Activated CD4-positive, alpha-beta T cell treated with anti-CD3 and anti-CD28 coated beads, Interleukin-2, amount 10 ng/mL, durations not matched to agents 7 days and 5 days (primary cell): Measurements from ENCODE around the gene CARM1. TPM values are rescaled to one million over a fixed set of nuclear protein-coding genes. Genes with fewer than 3 reads are reported as not detected.
A peak's percentile ranks its signal among the peaks of the same experiment; 100 is the strongest.

Experiments
- CTCF ChIA-PET: fragments of 350-600 bp; sonication (Branson Sonifier 250); formaldehyde crosslinking; loops from one replicate; lab custom pipeline; 2021; ENCODE audit warnings: antibody characterized with exemption; lab: Charles Lee
- POLR2A ChIA-PET: fragments of 350-600 bp; sonication (Branson Sonifier 250); formaldehyde crosslinking; loops from one replicate; lab custom pipeline; 2021; ENCODE audit warnings: antibody characterized with exemption; lab: Charles Lee
- DNase-seq: peaks from one replicate; pipeline ENCODE4 v3.0.0-alpha.2; 2020
- H3K27ac Mint-ChIP-seq: one replicate; pipeline ENCODE4 v1.8.0; 2021; ENCODE audit warnings: mild to moderate bottlenecking, moderate library complexity, mixed read lengths
- H3K27me3 Mint-ChIP-seq: one replicate; pipeline ENCODE4 v1.8.0; 2021; ENCODE audit warnings: mixed read lengths
- H3K36me3 Mint-ChIP-seq: one replicate; pipeline ENCODE4 v1.8.0; 2021; ENCODE audit warnings: low read depth, mixed read lengths
- H3K4me1 Mint-ChIP-seq: one replicate; pipeline ENCODE4 v1.8.0; 2021; ENCODE audit warnings: mixed read lengths
- H3K4me3 Mint-ChIP-seq: one replicate; pipeline ENCODE4 v1.8.0; 2021; ENCODE audit warnings: mild to moderate bottlenecking, moderate library complexity, mixed read lengths
- H3K9me3 Mint-ChIP-seq: one replicate; pipeline ENCODE4 v1.8.0; 2021; ENCODE audit warnings: mixed read lengths
- total RNA-seq, 2 experiments: library from RNA; stranded (reverse); gene quantifications; one replicate each; pipeline ENCODE4 v1.2.3, GENCODE V29; 2021

The CARM1 gene
- total RNA-seq = 10 to 100 TPM; 32.4 to 34.3 TPM

DNA sequence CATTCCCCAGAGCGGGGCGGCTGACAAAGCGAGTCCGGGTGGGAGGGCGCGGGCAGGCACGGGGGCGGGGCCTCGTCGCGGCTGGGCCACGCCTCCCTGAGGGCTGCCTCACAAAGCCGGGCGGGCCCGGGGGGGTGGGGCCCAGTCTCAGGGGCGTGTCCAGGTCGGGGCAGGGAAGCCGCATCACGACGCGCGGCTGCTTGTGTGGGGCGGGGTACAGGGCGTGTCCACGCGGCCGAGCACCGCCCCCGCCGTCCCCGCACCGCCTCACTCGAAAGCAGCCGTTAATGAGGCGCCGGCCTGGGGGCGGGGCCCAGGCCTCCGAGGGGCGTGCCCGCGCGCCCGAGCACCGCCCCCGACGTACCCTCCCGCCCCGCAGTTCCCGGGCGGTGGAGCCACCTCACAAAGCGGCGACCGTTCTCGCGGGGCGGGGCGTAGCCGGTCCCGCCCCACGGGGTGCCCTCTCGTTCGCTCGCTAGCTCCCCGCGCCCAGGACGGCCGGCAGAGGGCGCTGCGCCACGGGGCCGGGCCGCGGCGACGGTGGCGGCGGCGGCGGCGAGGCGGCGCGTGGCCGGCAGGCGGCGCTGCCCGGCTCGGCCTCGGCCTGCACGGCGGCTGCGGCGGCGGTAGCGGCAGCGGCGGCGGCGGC is at the start of gene CARM1:
Gene CARM1, plus strand, starts transcription at position 599 of the 649 bp plus-strand sequence. CDS start 150 bp downstream, outside the sequence.
- Mint-ChIP-seq H3K4me1 (peaks cover 34% of the 10 kb centered on the region), H3K27me3 (no peaks in the 10 kb centered on the region), H3K27ac (peak within 1 kb of the TSS; percentile 88), H3K4me3 (peak within 1 kb of the TSS; percentile 77), H3K9me3 (no peaks in the 10 kb centered on the region), H3K36me3 (peaks cover 9% of the 10 kb centered on the region)
- DNase-seq = peak; percentile 99
- ChIA-PET POLR2A (no interaction called here), CTCF (interaction anchor here (0.5 to 2.9 kb wide), 21 partner anchors 8 to 1016 kb away, joined by 3 to 12 read pairs (median 3); partner anchors contain the start of genes C19orf38, DNM2 and TMED1)

DNA sequence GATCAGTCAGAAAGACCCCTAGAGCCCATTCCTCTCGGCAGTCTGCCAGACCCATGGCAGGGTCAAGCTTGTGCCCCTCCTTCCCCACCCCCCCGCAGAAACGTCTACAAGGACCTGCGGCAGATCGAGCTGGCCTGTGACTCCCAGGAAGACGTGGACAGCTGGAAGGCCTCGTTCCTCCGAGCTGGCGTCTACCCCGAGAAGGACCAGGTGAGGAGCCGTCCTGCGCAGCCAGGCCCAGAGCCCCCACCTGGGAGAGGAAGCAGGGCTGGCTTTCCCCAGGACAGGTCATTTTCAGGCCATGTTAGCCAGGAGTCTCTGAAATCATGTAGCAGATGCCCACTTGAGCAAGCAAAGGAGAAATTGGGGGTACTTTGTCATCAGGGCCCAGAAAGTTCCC is 47.7 kb upstream of the CARM1 start:
- ChIA-PET CTCF (interaction anchor here (0.7 to 4.2 kb wide), 2 partner anchors 40 to 106 kb away, joined by 3 to 22 read pairs; partner anchors contain the start of gene DNM2), POLR2A (no interaction called here)
- DNase-seq = no peak
- no peak overlapping the region for H3K4me3 Mint-ChIP-seq
- peaks cover 15% of the 10 kb centered on the region for H3K4me1 Mint-ChIP-seq
- H3K36me3 Mint-ChIP-seq = peaks cover 55% of the 10 kb centered on the region
- no peaks in the 10 kb centered on the region for H3K9me3 Mint-ChIP-seq
- H3K27me3 Mint-ChIP-seq = no peaks in the 10 kb centered on the region
- no peak overlapping the region for H3K27ac Mint-ChIP-seq

DNA sequence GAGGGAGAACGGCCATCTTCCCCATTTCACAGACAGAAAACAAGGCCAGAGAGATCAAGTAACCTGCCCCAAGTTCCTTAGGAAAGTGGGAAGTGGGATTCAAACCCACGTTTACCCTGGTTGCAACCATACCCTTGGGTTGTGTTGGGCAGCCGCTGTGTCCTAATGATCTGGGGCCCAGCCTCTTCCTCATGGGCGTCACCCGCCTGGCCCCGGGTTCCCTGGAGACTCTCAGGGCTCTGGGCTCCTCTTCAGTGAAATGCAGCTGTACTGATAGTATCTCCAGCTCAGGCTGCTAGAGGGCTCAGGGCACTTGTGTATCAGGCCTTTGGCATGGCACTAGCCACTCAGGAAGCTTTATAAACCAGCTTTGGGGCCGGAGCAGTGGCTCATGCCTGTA is 45.1 kb upstream of the CARM1 start:
- POLR2A ChIA-PET = interaction anchor here (0.6 kb wide), 1 partner anchor 12 kb away, joined by 3 read pairs; no protein-coding TSS in a partner anchor
- Mint-ChIP-seq H3K27ac (no peak overlapping the region), H3K4me3 (no peak overlapping the region), H3K4me1 (peaks cover under 1% of the 10 kb centered on the region), H3K9me3 (no peaks in the 10 kb centered on the region), H3K36me3 (peaks cover 34% of the 10 kb centered on the region), H3K27me3 (no peaks in the 10 kb centered on the region)
- CTCF ChIA-PET = interaction anchor here (1.3 kb wide), 2 partner anchors 38 to 109 kb away, joined by 3 to 5 read pairs; partner anchors contain the start of gene DNM2
- no peak for DNase-seq

DNA sequence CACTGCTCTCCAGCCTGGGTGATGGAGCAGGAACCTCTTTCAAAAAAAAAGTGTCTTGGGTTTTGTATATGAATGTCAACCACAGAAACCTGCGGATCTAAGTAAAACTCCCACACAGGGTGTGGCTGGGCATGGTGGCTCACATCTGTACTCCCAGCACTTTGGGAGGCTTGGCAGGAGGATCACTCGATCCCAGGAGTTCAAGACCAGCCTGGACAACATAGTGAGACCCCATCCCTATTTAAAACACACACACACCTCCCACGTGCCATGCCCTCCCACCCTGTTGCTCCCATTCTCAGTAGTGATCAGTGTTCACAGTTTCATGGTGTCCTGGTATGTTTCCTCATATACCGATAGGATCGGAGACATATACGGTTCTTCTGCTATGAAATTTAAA is 44.5 kb upstream of the CARM1 start:
- no peaks in the 10 kb centered on the region for H3K9me3 Mint-ChIP-seq
- H3K27me3 Mint-ChIP-seq = no peaks in the 10 kb centered on the region
- ChIA-PET POLR2A (interaction anchor here (0.6 kb wide), 1 partner anchor 12 kb away, joined by 3 read pairs; no protein-coding TSS in a partner anchor), CTCF (interaction anchor here (1.3 kb wide), 2 partner anchors 37 to 109 kb away, joined by 3 to 5 read pairs; partner anchors contain the start of gene DNM2)
- no peak overlapping the region for H3K4me3 Mint-ChIP-seq
- H3K36me3 Mint-ChIP-seq = peaks cover 29% of the 10 kb centered on the region
- DNase-seq = no peak
- H3K4me1 Mint-ChIP-seq = no peaks in the 10 kb centered on the region
- H3K27ac Mint-ChIP-seq = peak overlapping the region; percentile 14

GRCh38 chr19:10828981-10829821 is 42.2 kb upstream of the CARM1 start:
- Mint-ChIP-seq H3K27me3 (no peaks in the 10 kb centered on the region), H3K9me3 (no peaks in the 10 kb centered on the region), H3K4me1 (no peaks in the 10 kb centered on the region), H3K27ac (no peak overlapping the region), H3K36me3 (peaks cover 26% of the 10 kb centered on the region), H3K4me3 (no peak overlapping the region)
- POLR2A ChIA-PET = interaction anchor here (0.7 kb wide), 1 partner anchor 26 kb away, joined by 3 read pairs; no protein-coding TSS in a partner anchor
- no peak for DNase-seq
- CTCF ChIA-PET = interaction anchor here (0.5 to 1.9 kb wide), 4 partner anchors 35 to 112 kb away, joined by 3 to 8 read pairs (median 3); partner anchors contain the start of gene DNM2

DNA sequence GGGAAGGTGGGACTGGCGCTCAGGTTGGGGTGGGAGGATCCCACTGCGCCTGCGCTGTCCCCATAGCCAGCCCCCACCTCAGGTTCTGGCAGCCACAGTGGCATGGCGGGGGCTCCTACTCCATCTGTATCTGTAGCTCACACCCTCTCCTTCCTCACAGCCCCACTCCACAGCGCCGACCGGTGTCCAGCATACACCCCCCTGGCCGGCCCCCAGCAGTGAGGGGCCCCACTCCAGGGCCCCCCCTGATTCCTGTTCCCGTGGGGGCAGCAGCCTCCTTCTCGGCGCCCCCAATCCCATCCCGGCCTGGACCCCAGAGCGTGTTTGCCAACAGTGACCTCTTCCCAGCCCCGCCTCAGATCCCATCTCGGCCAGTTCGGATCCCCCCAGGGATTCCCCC is 41.4 kb upstream of the CARM1 start:
- CTCF ChIA-PET = interaction anchor here (0.6 kb wide), 1 partner anchor 64 kb away, joined by 3 read pairs; no protein-coding TSS in a partner anchor
- H3K9me3 Mint-ChIP-seq = no peaks in the 10 kb centered on the region
- H3K27ac Mint-ChIP-seq = no peak overlapping the region
- DNase-seq = no peak
- peaks cover under 1% of the 10 kb centered on the region for H3K4me1 Mint-ChIP-seq
- no peaks in the 10 kb centered on the region for H3K27me3 Mint-ChIP-seq
- POLR2A ChIA-PET = no interaction called here
- no peak overlapping the region for H3K4me3 Mint-ChIP-seq
- peaks cover 24% of the 10 kb centered on the region for H3K36me3 Mint-ChIP-seq

DNA sequence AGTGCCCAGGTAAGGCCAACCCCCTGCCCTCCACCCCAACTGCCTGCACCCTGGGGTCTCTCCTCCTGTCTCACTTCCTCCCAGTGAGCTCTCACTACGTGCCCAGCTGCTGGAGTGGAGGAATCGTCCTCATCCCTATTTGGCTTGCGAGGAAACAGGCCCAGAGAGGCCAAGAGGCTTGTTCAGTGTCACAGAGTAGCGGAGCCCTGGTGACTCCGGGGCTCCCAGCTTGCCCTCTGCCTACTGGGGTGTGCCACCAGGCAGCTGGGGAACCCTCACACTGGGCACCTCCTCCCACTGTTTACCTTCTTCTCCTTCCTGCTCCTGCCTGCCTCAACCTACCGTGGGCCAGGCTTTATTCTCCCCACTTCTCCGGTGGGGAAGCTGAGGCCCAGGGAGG is 41.0 kb upstream of the CARM1 start:
- ChIA-PET POLR2A (no interaction called here), CTCF (interaction anchor here (0.6 to 1.2 kb wide), 3 partner anchors 61 to 113 kb away, joined by 3 to 5 read pairs (median 3); partner anchors contain the start of gene DNM2)
- Mint-ChIP-seq H3K4me3 (no peak overlapping the region), H3K27me3 (no peaks in the 10 kb centered on the region), H3K36me3 (peaks cover 20% of the 10 kb centered on the region), H3K4me1 (peaks cover 4% of the 10 kb centered on the region), H3K9me3 (no peaks in the 10 kb centered on the region), H3K27ac (no peak overlapping the region)
- DNase-seq = no peak

GRCh38 chr19:10830931-10831779 is 40.2 kb upstream of the CARM1 start:
- CTCF ChIA-PET = interaction anchor here (0.6 to 1.2 kb wide), 4 partner anchors 10 to 114 kb away, joined by 3 to 5 read pairs (median 3); partner anchors contain the start of gene DNM2
- H3K27me3 Mint-ChIP-seq = no peaks in the 10 kb centered on the region
- peaks cover 18% of the 10 kb centered on the region for H3K36me3 Mint-ChIP-seq
- peaks cover 11% of the 10 kb centered on the region for H3K4me1 Mint-ChIP-seq
- POLR2A ChIA-PET = no interaction called here
- H3K9me3 Mint-ChIP-seq = no peaks in the 10 kb centered on the region
- DNase-seq = no peak
- no peak overlapping the region for H3K4me3 Mint-ChIP-seq
- H3K27ac Mint-ChIP-seq = no peak overlapping the region

DNA sequence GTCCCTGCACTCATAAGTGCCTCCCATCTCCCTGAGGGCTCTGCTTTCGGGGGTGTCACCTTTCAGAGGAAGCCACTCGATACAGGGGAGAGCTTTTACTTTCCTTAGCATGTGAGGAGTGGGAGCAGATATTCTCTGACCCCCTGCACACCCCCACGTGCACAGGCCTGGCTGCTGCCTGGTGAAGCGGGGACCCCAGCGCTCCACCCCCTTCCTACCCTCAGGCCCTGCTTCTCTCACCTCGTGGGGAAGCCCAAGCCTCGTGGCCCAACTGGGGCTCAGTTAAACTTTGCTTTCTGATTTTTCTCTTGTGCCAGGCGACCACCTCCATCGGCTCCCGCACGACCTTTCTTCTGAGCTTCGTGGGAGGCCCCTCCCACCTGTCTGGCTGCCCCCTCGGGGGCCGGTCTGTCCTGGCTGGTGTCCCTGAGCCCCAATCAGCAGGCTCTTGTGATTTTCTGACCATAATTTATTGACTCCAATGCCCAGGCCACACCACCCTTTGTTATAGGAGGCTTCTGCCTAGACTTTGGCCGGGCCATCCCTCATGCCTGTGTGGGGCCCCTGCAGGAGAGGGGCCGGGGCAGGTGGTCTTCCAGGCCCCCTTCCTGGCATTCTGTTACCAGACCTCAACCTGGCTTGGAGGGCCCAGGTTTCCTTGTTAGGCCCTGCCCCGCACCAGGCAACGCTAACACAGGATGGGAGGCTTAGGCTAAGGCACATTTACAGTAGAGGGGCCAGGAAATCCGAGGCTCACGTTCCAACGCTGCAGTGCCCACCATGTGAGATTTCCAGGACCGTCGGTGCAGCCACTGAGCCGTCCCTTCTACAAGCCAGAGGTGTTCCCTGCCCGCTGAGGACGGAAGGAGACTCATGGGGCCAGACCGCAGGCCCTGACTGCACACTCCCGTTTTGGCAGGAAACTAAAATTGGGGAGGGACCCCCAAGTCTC is 39.1 kb upstream of the CARM1 start:
- POLR2A ChIA-PET = no interaction called here

DNA sequence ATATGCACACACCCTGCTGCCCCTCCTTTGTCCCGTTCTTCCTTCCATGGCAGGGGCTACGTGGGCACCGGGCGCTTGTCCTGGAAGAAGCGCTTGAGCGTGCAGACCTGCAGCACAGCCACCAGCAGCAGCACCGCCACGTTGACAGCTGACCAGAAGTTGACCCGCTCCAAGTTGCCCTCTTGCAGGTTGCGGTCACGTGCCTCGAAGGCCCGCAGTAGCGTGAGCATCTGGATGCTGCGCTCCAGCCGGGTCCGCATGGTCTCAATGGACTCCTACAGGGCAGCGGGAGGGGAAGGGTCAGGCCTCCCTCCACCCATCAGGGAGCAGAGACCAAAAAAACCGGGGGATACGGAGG is 38.4 kb upstream of the CARM1 start:
- ChIA-PET CTCF (no interaction called here), POLR2A (no interaction called here)
- Mint-ChIP-seq H3K4me1 (peaks cover 22% of the 10 kb centered on the region), H3K4me3 (no peak overlapping the region), H3K27me3 (no peaks in the 10 kb centered on the region), H3K27ac (no peak overlapping the region), H3K36me3 (peaks cover 21% of the 10 kb centered on the region), H3K9me3 (peaks cover 11% of the 10 kb centered on the region)
- no peak for DNase-seq

More for the DNA sequence above, 39.1 kb upstream of the CARM1 start:
- DNase-seq = no peak
- Mint-ChIP-seq H3K4me3 (no peak overlapping the region), H3K9me3 (peaks cover 11% of the 10 kb centered on the region), H3K27ac (no peak overlapping the region), H3K36me3 (peaks cover 21% of the 10 kb centered on the region), H3K27me3 (no peaks in the 10 kb centered on the region), H3K4me1 (peaks cover 22% of the 10 kb centered on the region)
- CTCF ChIA-PET = interaction anchor here (1.0 to 1.1 kb wide), 2 partner anchors 11 to 115 kb away, joined by 3 read pairs; no protein-coding TSS in a partner anchor
